Cardiac septum (tissue), 1 donor: ENCODE data around the gene FBXL16. TPM values are rescaled to one million over a fixed set of nuclear protein-coding genes. Genes with fewer than 3 reads are reported as not detected.
A peak's percentile ranks its signal among the peaks of the same experiment; 100 is the strongest.

Experiments used
- DNase-seq: peaks from one replicate; pipeline ENCODE4 v3.0.0-alpha.2; 2020; ENCODE audit warnings: low spot score
- intact Hi-C: fragments of 100-400 bp; cut with DNase I; formaldehyde crosslinking; loops from one replicate; pipeline ENCODE4 v1.14.0; 2022
- total RNA-seq: library from RNA; stranded (reverse); fragmentation: NEBNext Ultra II Directional; extraction: Animal tissue kit (Norgen Biotek cat#: 25700); gene quantifications from one replicate; pipeline ENCODE4 v1.2.1, GENCODE V29; 2021
- donor health status: DM: no; HTN: no; CAD: no.

FBXL16 gene
- total RNA-seq, 1 donor from 2014 or later, result 1.5 TPM

GRCh38 chr16:673399-673991 is 32.1 kb downstream of the FBXL16 start:
- no peak for DNase-seq
- intact Hi-C loops, result no loop called here

GRCh38 chr16:672851-673250 is 32.8 kb downstream of the FBXL16 start:
- intact Hi-C loops, result no loop called here
- DNase-seq, result no peak

DNA sequence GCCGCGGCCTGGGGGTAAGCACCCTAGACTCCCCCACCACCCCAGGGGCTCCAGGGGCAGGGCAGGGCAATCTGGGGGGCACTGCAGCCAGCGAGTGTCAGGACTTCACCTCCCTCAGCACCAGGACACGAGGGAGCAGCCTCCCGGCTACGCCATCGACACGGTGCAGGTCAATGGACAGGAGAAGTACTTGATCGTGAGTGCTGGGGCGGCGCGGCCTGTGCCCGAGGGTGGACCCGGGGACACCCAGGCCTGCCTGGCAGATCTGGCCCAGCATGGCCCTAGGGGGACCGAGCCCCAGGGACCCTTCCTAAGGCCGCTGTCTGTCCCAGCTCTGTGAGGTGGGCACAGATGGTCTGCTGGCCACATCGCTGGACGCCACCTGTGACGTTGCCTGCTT is 33.2 kb downstream of the FBXL16 start:
- intact Hi-C loops, result no loop called here
- no peak for DNase-seq

GRCh38 chr16:671353-672131 is 34.1 kb downstream of the FBXL16 start:
- intact Hi-C loops, result no loop called here
- DNase-seq, result no peak

- DNase-seq, result no peak
These were observed 34.9 kb downstream of the FBXL16 start for GRCh38 chr16:670485-671352.

GRCh38 chr16:669666-670065 is 35.9 kb downstream of the FBXL16 start:
- no peak for DNase-seq
- intact Hi-C loops, result no loop called here

More at GRCh38 chr16:670485-671352, 34.9 kb downstream of the FBXL16 start:
- intact Hi-C loops, result no loop called here

DNA sequence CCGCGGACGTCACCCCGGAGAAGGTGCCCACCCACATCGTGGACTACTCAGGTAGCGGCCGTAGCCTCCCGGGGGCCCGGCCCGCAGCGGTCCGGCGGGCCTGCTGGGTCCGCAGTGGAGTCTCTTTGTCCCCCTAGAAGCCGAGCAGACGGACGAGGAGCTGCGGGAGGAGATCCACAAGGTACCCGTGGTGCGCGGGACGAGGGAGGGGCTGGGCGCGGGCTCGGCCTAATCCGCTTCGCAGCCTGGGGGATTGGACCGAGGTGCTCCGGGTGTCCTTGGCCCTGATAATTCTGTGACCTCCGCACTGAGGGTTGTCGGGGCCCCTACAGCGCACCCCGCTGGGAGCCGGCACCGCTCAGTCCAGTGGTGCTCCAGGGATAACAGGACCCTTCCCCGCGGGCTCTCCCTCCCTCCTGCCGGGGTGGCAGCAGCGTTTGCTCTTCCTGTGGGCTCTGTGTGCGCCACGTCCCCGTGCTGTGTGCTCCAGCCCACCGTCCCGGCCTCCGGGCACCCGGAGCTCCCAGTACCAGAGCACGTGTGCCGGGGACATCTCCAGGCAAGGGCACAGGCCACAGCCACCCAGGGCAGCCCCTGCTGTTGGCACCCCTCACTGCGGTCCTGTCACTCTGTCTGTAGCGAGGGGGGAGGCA is 37.0 kb downstream of the FBXL16 start:
- intact Hi-C loops, result no loop called here
- DNase-seq, result no peak

DNA sequence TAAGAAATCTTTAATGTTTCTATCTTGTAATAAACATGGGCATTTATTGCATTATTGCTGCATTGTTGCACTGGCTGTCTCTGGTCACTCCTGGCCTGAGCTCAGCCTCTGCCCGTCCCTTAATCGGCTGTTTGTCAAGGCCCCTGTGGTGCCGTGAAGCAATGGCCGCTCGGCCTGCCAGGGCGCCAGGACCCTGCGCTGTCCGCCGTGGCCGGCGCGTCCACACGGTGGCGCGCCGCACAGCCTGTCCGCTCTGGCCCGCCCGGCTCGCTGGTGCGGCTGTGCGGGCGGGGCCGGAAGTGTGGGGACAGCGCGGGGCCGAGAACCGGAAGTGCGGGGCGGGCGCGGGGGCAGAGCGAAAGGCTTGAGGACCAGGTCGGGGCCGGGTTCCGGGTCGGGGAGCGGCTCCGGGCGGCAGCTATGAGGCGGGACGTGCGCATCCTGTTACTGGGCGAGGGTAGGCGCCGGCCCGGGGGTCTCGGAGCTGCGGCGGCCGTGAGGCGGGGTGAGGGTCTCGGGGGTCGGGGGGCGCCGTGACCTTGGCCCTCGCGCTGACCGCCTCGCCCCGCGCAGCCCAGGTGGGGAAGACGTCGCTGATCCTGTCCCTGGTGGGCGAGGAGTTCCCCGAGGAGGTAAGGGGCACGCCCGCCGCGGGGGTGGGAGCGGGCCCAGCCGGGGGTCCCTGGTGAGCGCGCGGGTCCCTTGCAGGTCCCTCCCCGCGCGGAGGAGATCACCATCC is 37.7 kb downstream of the FBXL16 start, which contains the start of gene RHOT2:
TSS of gene RHOT2 (plus strand) at position 353 of the 739 bp plus-strand sequence. CDS start at position 421, 68 bp downstream.
- peak; percentile 96 for DNase-seq
- intact Hi-C loops, result no loop called here

GRCh38 chr16:667113-667779 is 38.4 kb downstream of the FBXL16 start:
- intact Hi-C loops, result no loop called here

GRCh38 chr16:666572-666971 is 39.0 kb downstream of the FBXL16 start:
- intact Hi-C loops, result no loop called here
- DNase-seq, result no peak

More at GRCh38 chr16:667113-667779, 38.4 kb downstream of the FBXL16 start:
- DNase-seq, result no peak

DNA sequence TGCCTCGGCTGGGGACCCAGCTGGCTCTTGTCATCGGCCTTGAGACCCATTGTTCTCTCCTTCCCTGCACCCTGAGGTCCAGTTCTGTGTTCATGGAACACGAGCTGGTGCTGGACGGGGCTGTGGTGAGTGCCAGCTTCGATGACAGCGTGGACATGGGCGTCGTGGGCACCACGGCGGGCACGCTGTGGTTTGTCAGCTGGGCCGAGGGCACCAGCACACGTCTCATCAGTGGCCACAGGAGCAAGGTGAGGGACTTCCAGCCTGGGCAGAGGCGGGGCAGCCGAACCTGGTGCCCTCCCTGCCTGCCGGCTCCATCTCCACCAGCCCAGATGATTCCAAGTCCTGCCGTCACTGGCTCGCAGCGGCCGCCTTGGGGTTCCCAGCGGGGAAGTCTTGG is 43.0 kb downstream of the FBXL16 start:
- intact Hi-C loops, result loop anchor here (5.0 kb wide), 1 partner anchor 75 kb away; no protein-coding TSS in a partner anchor
- no peak for DNase-seq

DNA sequence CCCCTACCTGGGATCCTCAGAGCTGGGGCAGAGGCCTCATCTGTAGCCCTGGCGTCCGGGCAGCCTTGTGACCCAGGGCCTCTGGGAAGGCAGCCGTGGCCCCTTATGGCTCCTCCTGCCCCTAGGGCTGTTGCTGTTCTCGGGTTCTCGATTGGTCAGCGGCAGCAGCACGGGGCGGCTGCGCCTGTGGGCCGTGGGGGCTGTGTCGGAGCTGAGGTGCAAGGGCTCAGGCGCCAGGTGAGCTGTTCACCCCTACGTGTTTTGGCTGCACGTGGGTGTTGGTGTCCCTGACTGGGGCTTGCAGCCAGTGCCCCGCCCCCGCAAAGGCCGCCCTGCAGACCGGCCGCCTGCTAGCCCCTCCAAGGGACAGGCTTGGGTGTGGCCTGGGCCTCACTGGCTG is 43.5 kb downstream of the FBXL16 start:
- intact Hi-C loops, result loop anchor here (5.0 kb wide), 1 partner anchor 75 kb away; no protein-coding TSS in a partner anchor
- no peak for DNase-seq

GRCh38 chr16:661184-661821 is 44.3 kb downstream of the FBXL16 start:
- no peak for DNase-seq
- intact Hi-C loops, result loop anchor here (2.0 to 5.0 kb wide), 2 partner anchors 21 to 74 kb away; partner anchors contain the start of gene MCRIP2

DNA sequence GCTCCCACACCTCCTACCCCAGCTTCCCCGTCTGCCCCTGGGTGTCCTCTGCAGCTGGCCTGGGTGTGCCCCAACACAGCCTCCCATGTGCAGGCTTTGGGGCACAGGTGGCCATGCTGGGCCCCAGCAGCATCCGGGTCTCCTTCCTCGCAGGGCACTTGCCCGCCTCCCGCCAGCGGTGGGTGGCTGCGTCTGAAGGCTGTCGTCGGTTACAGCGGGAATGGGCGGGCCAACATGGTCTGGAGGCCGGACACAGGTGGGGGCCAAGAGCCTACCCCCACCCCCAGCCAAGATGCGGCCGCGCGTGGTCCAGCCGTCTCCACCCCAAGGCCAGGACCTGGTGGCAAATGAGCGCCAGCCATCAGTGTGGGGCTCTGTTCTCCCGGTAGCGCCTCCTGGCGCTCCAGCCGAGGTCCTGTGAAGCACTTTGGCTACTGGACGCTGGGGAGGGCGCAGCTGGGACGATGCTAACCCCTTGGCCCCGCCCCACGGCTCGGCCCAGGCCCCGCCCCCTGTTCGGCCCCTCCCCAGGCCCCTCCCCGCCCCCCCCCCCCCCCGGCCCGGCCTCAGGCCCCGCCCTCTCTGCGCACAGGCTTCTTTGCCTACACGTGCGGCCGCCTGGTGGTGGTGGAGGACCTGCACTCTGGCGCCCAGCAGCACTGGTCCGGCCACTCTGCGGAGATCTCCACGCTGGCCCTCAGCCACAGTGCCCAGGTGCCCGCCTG is 45.0 kb downstream of the FBXL16 start:
- intact Hi-C loops, result loop anchor here (2.0 to 5.0 kb wide), 2 partner anchors 20 to 73 kb away; partner anchors contain the start of gene MCRIP2
- peak; percentile 92 for DNase-seq

DNA sequence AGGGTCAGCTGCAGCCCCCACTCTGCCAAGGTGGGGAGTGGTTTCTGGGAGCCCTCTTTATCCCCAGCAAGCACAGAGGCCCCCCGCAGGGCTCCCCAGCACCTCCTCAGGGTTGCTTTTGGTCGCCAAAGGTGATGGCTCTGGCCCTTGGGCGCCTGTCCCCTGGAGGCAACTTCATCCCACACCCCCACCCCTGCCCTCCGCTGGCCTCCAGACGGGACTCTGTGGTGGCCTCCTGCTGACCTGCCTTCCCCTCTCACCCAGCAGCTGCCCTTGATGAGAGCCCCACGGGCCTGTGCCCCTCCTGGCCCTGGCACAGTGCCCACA is 45.5 kb downstream of the FBXL16 start:
- DNase-seq, result no peak
- intact Hi-C loops, result loop anchor here (2.0 to 5.0 kb wide), 2 partner anchors 19 to 73 kb away; partner anchors contain the start of gene MCRIP2

DNA sequence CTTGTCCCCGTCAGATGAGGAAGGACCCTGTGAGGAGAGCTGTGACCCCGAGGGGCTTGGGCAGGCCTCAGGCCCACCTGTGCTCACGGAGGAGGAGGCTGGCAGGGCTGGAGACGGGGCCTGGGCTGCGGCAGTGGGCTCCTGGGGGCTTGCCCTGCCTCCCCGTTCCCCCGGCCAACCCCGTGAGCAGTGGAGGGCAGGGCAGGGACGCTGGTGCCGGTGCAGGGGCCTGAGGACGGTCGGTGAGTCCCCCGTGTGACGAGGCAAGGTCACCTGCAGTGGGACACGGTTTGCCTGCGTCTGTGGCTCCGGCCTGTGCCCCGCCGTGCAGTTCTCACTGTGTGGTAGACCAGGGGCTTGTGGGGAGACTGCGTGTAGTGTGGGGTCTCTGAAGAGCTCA is 46.0 kb downstream of the FBXL16 start:
- intact Hi-C loops, result loop anchor here (2.0 to 5.0 kb wide), 2 partner anchors 19 to 72 kb away; partner anchors contain the start of gene MCRIP2
- DNase-seq, result no peak
